Body of pancreas (tissue), 4 donors: ENCODE data around the gene FMO1. TPM values are rescaled to one million over a fixed set of nuclear protein-coding genes. Genes with fewer than 3 reads are reported as not detected.
A peak's percentile ranks its signal among the peaks of the same experiment; 100 is the strongest.

ENCODE experiments used
- ATAC-seq: fragments of 150-250 bp; one replicate; pipeline ENCODE4 v1.9.1; 2016
- DNase-seq, 4 donors: peaks; one replicate each; pipeline ENCODE4 v3.0.0-alpha.2; 2019
- H3K27ac ChIP-seq, 4 donors: fragments of 200-600 bp; sonication (generic); 1 replicate in 3 of 4; 2 replicates in 1 of 4; pipeline versions ENCODE4 v1.5.1 to v1.6.1; 2016 to 2019; ENCODE audit warnings: mild to moderate bottlenecking in 1 of 4, mixed read lengths in 1 of 4, moderate library complexity in 1 of 4
- H3K27me3 ChIP-seq, 2 donors: fragments of 200-600 bp; sonication (generic); one replicate each; pipeline ENCODE4 v1.6.0; 2016; ENCODE audit warnings: mild to moderate bottlenecking in 1 of 2
- H3K36me3 ChIP-seq, 2 donors: fragments of 200-600 bp; sonication (generic); replicated peaks in 1 of 2; 2 replicates each; pipeline ENCODE4 v1.5.1; 2016; ENCODE audit warnings: low read depth in 2 of 2; ENCODE audit not compliant: insufficient read depth in 1 of 2
- H3K4me1 ChIP-seq: fragments of 200-600 bp; sonication (generic); one replicate; pipeline ENCODE4 v1.6.0; 2016
- H3K4me3 ChIP-seq, 2 donors: fragments of 200-600 bp; sonication (generic); 1 replicate in 1 of 2; 2 replicates in 1 of 2; pipeline ENCODE4 v1.5.1; 2016 to 2019
- H3K9me3 ChIP-seq, 3 donors: fragments of 200-600 bp; sonication (generic); 1 replicate in 2 of 3; 2 replicates in 1 of 3; pipeline ENCODE4 v1.5.1; 2016
- CTCF ChIP-seq, 7 experiments: fragments of 450-650 bp in 4 of 7; fragments of 200-600 bp in 3 of 7; sonication (generic) in 3 of 7; IDR thresholded peaks; one replicate each; pipeline ENCODE4 v1.5.1; 2016 to 2019; ENCODE audit warnings: antibody characterized with exemption in 7 of 7
- POLR2A ChIP-seq, 3 donors: fragments of 450-650 bp; IDR thresholded peaks; one replicate each; pipeline ENCODE4 v1.6.1; 2016; ENCODE audit warnings: antibody characterized with exemption in 3 of 3, mild to moderate bottlenecking in 2 of 3
- WGBS, 2 donors: methylation state at CpG; one replicate each; pipeline ENCODE4 v1.1.5; 2017; 5-methylcytosine and 5-hydroxymethylcytosine counted together
- intact Hi-C: fragments of 100-400 bp; cut with DNase I; formaldehyde crosslinking; loops from one replicate; pipeline ENCODE4 v1.15.1; 2023
- total RNA-seq, 2 donors: library from RNA; depleted of rRNA; stranded (reverse); fragments of >200 nt; gene quantifications; one replicate each; pipeline ENCODE4 v1.1.0, GENCODE V29; 2016

The FMO1 gene
- total RNA-seq, result 1 to 10 TPM in 1 of 2 donors, under 1 TPM in 1; 0.99 to 3.1 TPM

- intact Hi-C loops, result no loop called here
- DNase-seq, result no peak
These were observed at the start of gene FMO1 for GRCh38 chr1:171248302-171248701. FMO1 (plus strand) TSS chr1:171248494; CDS start chr1:171258088, 9,594 bp downstream.

GRCh38 chr1:171204296-171204695 lies 44.0 kb upstream of the FMO1 start:
- TF ChIP-seq CTCF (IDR thresholded peaks at IDR 0.05), result no peak
- no peak for TF ChIP-seq POLR2A (IDR thresholded peaks at IDR 0.05)
- 78 to 80% methylated on average over 5 of the region's 5 CpGs for WGBS, 2 donors

More at GRCh38 chr1:171248302-171248701, at the start of gene FMO1:
- Histone ChIP-seq H3K36me3 (no peaks in the 10 kb centered on the region), H3K27me3 (no peaks in the 10 kb centered on the region), H3K4me1 (peaks cover 5% of the 10 kb centered on the region), H3K4me3 (no peak within 1 kb of the TSS), H3K27ac (peak within 1 kb of the TSS in 2 of 4 donors; percentile 4 to 48), H3K9me3 (no peaks in the 10 kb centered on the region)
- TF ChIP-seq CTCF (IDR thresholded peaks at IDR 0.05), result no peak
- TF ChIP-seq POLR2A (IDR thresholded peaks at IDR 0.05), result no peak
- ATAC-seq, result peak; percentile 47
- 17 to 24% methylated on average over 4 of the region's 4 CpGs for WGBS, 2 donors

GRCh38 chr1:171206204-171206977 lies 41.9 kb upstream of the FMO1 start:
- ATAC-seq (no peak), DNase-seq (no peak)
- H3K9me3 ChIP-seq, result no peaks in the 10 kb centered on the region
- H3K4me1 ChIP-seq, result peaks cover 12% of the 10 kb centered on the region
- no peak overlapping the region for H3K27ac ChIP-seq
- 65 to 71% methylated on average over 3 of the region's 3 CpGs for WGBS, 2 donors
- H3K27me3 ChIP-seq, result no peaks in the 10 kb centered on the region
- H3K4me3 ChIP-seq, result no peak overlapping the region
- intact Hi-C loops, result no loop called here
- no peak for TF ChIP-seq CTCF (IDR thresholded peaks at IDR 0.05)
- no peak for TF ChIP-seq POLR2A (IDR thresholded peaks at IDR 0.05)
- H3K36me3 ChIP-seq, result no peaks in the 10 kb centered on the region

More at GRCh38 chr1:171204296-171204695, 44.0 kb upstream of the FMO1 start:
- H3K4me3 ChIP-seq, result no peak overlapping the region
- no peak overlapping the region for H3K27ac ChIP-seq
- ATAC-seq, result no peak
- DNase-seq, result no peak
- H3K9me3 ChIP-seq, result no peaks in the 10 kb centered on the region
- no peaks in the 10 kb centered on the region for H3K4me1 ChIP-seq
- intact Hi-C loops, result no loop called here
- H3K36me3 ChIP-seq, result no peaks in the 10 kb centered on the region
- H3K27me3 ChIP-seq, result no peaks in the 10 kb centered on the region

- Histone ChIP-seq H3K36me3 (no peaks in the 10 kb centered on the region), H3K4me3 (no peak overlapping the region), H3K27ac (no peak overlapping the region), H3K27me3 (no peaks in the 10 kb centered on the region), H3K4me1 (peaks cover 12% of the 10 kb centered on the region), H3K9me3 (no peaks in the 10 kb centered on the region)
- intact Hi-C loops, result no loop called here
- WGBS, 2 donors, result 92 to 100% methylated on average over 1 of the region's 1 CpG
- ATAC-seq (no peak), DNase-seq (no peak)
- TF ChIP-seq POLR2A (IDR thresholded peaks at IDR 0.05) (no peak), CTCF (IDR thresholded peaks at IDR 0.05) (no peak)
These were observed 41.3 kb upstream of the FMO1 start for GRCh38 chr1:171206978-171207355.

- no peaks in the 10 kb centered on the region for H3K27me3 ChIP-seq
- TF ChIP-seq POLR2A (IDR thresholded peaks at IDR 0.05), result no peak
- no peak for TF ChIP-seq CTCF (IDR thresholded peaks at IDR 0.05)
- H3K27ac ChIP-seq, result no peak overlapping the region
- no peaks in the 10 kb centered on the region for H3K36me3 ChIP-seq
- H3K4me1 ChIP-seq, result peaks cover 12% of the 10 kb centered on the region
- WGBS, 2 donors, result 56 to 73% methylated on average over 2 of the region's 2 CpGs
- intact Hi-C loops, result no loop called here
- H3K9me3 ChIP-seq, result no peaks in the 10 kb centered on the region
- no peak for DNase-seq
- no peak for ATAC-seq
- no peak overlapping the region for H3K4me3 ChIP-seq
These were observed 40.9 kb upstream of the FMO1 start for GRCh38 chr1:171207377-171207776.
